Measurements from ENCODE around the gene TGM1.
"Not testable (repeated sequence)": the region's sequence is repeated elsewhere in the genome, so short reads cannot be mapped to it uniquely, and the experiment has no call there.

The TGM1 gene

GRCh38 chr14:24207104-24207551 is 55.8 kb downstream of the TGM1 start:
- Histone ChIP-seq H3K9ac (ENCODE audit: low read depth in 1 of 2, low read length in 2 of 2) (no peak overlapping the region), H3K9me3 (ENCODE audit: control insufficient read depth in 1 of 2, low read length in 2 of 2) (no peaks in the 10 kb centered on the region), H3K27me3 (ENCODE audit: control insufficient read depth in 1 of 2, insufficient read depth in 2 of 2, low read length in 2 of 2) (no peaks in the 10 kb centered on the region), H3K27ac (ENCODE audit: low read depth, low read length) (no peak overlapping the region), H3K36me3 (ENCODE audit: control insufficient read depth in 1 of 2, insufficient read depth in 2 of 2, low read length in 2 of 2) (peaks cover 41 to 72% of the 10 kb centered on the region in 2 donors), H3K4me3 (ENCODE audit: low read depth in 1 of 2, low read length in 2 of 2) (no peak overlapping the region), H3K4me1 (ENCODE audit: control insufficient read depth in 1 of 2, insufficient read depth in 2 of 2, low read length in 2 of 2) (no peaks in the 10 kb centered on the region)

- peaks cover 41 to 72% of the 10 kb centered on the region in 2 donors for H3K36me3 ChIP-seq (ENCODE audit: control insufficient read depth in 1 of 2, insufficient read depth in 2 of 2, low read length in 2 of 2)
- H3K4me1 ChIP-seq (ENCODE audit: control insufficient read depth in 1 of 2, insufficient read depth in 2 of 2, low read length in 2 of 2): no peaks in the 10 kb centered on the region
- no peak overlapping the region for H3K4me3 ChIP-seq (ENCODE audit: low read depth in 1 of 2, low read length in 2 of 2)
- no peaks in the 10 kb centered on the region for H3K9me3 ChIP-seq (ENCODE audit: control insufficient read depth in 1 of 2, low read length in 2 of 2)
- no peak overlapping the region for H3K9ac ChIP-seq (ENCODE audit: low read depth in 1 of 2, low read length in 2 of 2)
- H3K27ac ChIP-seq (ENCODE audit: low read depth, low read length): no peak overlapping the region
- no peaks in the 10 kb centered on the region for H3K27me3 ChIP-seq (ENCODE audit: control insufficient read depth in 1 of 2, insufficient read depth in 2 of 2, low read length in 2 of 2)
Observed at GRCh38 chr14:24206260-24207103, 56.5 kb downstream of the TGM1 start.

GRCh38 chr14:24204163-24205146 is 58.5 kb downstream of the TGM1 start:
- no peak overlapping the region for H3K4me3 ChIP-seq (ENCODE audit: low read depth in 1 of 2, low read length in 2 of 2)
- H3K36me3 ChIP-seq (ENCODE audit: control insufficient read depth in 1 of 2, insufficient read depth in 2 of 2, low read length in 2 of 2): peaks cover 31 to 55% of the 10 kb centered on the region in 2 donors

GRCh38 chr14:24203249-24203886 is 59.6 kb downstream of the TGM1 start:
- not testable (repeated sequence) for H3K4me1 ChIP-seq (ENCODE audit: control insufficient read depth in 1 of 2, insufficient read depth in 2 of 2, low read length in 2 of 2); H3K27ac ChIP-seq (ENCODE audit: low read depth, low read length); H3K27me3 ChIP-seq (ENCODE audit: control insufficient read depth in 1 of 2, insufficient read depth in 2 of 2, low read length in 2 of 2); H3K4me3 ChIP-seq (ENCODE audit: low read depth in 1 of 2, low read length in 2 of 2); H3K9me3 ChIP-seq (ENCODE audit: control insufficient read depth in 1 of 2, low read length in 2 of 2); H3K9ac ChIP-seq (ENCODE audit: low read depth in 1 of 2, low read length in 2 of 2)
- peaks cover 28 to 45% of the 10 kb centered on the region in 2 donors for H3K36me3 ChIP-seq (ENCODE audit: control insufficient read depth in 1 of 2, insufficient read depth in 2 of 2, low read length in 2 of 2)

More at GRCh38 chr14:24204163-24205146, 58.5 kb downstream of the TGM1 start:
- H3K27me3 ChIP-seq (ENCODE audit: control insufficient read depth in 1 of 2, insufficient read depth in 2 of 2, low read length in 2 of 2): no peaks in the 10 kb centered on the region
- H3K9ac ChIP-seq (ENCODE audit: low read depth in 1 of 2, low read length in 2 of 2): no peak overlapping the region
- H3K27ac ChIP-seq (ENCODE audit: low read depth, low read length): no peak overlapping the region
- no peaks in the 10 kb centered on the region for H3K9me3 ChIP-seq (ENCODE audit: control insufficient read depth in 1 of 2, low read length in 2 of 2)
- H3K4me1 ChIP-seq (ENCODE audit: control insufficient read depth in 1 of 2, insufficient read depth in 2 of 2, low read length in 2 of 2): no peaks in the 10 kb centered on the region

GRCh38 chr14:24202538-24202937 is 60.4 kb downstream of the TGM1 start:
- H3K27ac ChIP-seq (ENCODE audit: low read depth, low read length); H3K27me3 ChIP-seq (ENCODE audit: control insufficient read depth in 1 of 2, insufficient read depth in 2 of 2, low read length in 2 of 2); H3K4me1 ChIP-seq (ENCODE audit: control insufficient read depth in 1 of 2, insufficient read depth in 2 of 2, low read length in 2 of 2); H3K9ac ChIP-seq (ENCODE audit: low read depth in 1 of 2, low read length in 2 of 2); H3K9me3 ChIP-seq (ENCODE audit: control insufficient read depth in 1 of 2, low read length in 2 of 2); H3K4me3 ChIP-seq (ENCODE audit: low read depth in 1 of 2, low read length in 2 of 2): not testable (repeated sequence)
- peaks cover 19 to 37% of the 10 kb centered on the region in 2 donors for H3K36me3 ChIP-seq (ENCODE audit: control insufficient read depth in 1 of 2, insufficient read depth in 2 of 2, low read length in 2 of 2)

Measured in duodenal mucosa (tissue), 2 donors.